ENCODE measurements around the gene C6. TPM values are rescaled to one million over a fixed set of nuclear protein-coding genes. Genes with fewer than 3 reads are reported as not detected.
"Not testable (repeated sequence)": the region's sequence is repeated elsewhere in the genome, so short reads cannot be mapped to it uniquely, and the experiment has no call there.

C6 gene
- total RNA-seq, 3 donors from 2014 or later = 1.2 to 113 (median 8.5) TPM

DNA sequence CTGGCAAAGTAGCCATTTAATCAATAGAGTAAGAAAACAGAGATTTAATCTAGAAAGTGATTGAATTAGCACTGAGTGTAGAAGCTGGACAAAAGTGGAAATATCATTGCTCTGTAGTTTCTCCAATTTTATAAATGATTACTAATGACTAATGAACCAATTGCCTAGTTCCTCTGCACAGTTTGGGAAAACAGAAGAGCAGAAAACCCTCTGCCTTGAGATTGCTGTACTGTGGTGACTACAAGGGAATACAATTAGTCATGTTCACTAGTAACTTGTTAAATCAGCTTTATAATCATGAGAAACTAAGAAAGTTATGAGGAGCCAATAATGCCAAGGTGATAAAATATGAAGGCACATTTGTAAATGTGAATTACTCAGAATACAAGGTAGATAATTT lies 21.1 kb upstream of the C6 start:
- no peak for DNase-seq (ENCODE audit: low spot score in 2 of 2)
- intact Hi-C loops (cut with DNase I; ENCODE audit: low total_unique reads) = no loop called here
- H3K36me3 ChIP-seq = no peaks in the 10 kb centered on the region

DNA sequence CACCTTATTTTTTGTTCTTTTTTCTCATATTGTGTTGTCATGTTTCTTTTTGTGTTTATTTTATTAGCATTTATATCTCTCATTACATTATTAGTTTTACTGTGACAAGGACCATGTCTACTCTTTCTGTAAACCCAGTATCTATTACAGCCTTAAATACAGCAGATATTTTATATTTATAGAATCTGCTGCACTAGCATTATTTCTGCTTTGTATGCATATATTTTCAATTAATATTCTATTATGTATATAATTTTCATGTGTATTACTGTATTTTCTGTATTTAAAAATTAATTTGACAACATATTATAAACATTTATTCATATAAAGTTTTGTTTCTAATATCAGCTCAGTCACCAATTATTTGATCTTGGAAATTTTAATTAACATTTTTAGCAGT lies 19.5 kb upstream of the C6 start:
- Histone ChIP-seq H3K36me3 (no peaks in the 10 kb centered on the region), H3K27ac (no peak overlapping the region), H3K4me1 (no peaks in the 10 kb centered on the region)

More for the DNA sequence above, 21.1 kb upstream of the C6 start:
- TF ChIP-seq POLR2AphosphoS5 (IDR thresholded peaks at IDR 0.05) (no peak), POLR2A (IDR thresholded peaks at IDR 0.05) (no peak)
- TF ChIP-seq, protein P1, sequence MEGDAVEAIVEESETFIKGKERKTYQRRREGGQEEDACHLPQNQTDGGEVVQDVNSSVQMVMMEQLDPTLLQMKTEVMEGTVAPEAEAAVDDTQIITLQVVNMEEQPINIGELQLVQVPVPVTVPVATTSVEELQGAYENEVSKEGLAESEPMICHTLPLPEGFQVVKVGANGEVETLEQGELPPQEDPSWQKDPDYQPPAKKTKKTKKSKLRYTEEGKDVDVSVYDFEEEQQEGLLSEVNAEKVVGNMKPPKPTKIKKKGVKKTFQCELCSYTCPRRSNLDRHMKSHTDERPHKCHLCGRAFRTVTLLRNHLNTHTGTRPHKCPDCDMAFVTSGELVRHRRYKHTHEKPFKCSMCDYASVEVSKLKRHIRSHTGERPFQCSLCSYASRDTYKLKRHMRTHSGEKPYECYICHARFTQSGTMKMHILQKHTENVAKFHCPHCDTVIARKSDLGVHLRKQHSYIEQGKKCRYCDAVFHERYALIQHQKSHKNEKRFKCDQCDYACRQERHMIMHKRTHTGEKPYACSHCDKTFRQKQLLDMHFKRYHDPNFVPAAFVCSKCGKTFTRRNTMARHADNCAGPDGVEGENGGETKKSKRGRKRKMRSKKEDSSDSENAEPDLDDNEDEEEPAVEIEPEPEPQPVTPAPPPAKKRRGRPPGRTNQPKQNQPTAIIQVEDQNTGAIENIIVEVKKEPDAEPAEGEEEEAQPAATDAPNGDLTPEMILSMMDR (IDR thresholded peaks at IDR 0.05) = no peak
- Histone ChIP-seq H3K27ac (no peak overlapping the region), H3K4me1 (no peaks in the 10 kb centered on the region), H3K4me3 (no peak overlapping the region), H3K27me3 (no peaks in the 10 kb centered on the region), H3K9me3 (peaks cover 7 to 12% of the 10 kb centered on the region in 2 donors)

DNA sequence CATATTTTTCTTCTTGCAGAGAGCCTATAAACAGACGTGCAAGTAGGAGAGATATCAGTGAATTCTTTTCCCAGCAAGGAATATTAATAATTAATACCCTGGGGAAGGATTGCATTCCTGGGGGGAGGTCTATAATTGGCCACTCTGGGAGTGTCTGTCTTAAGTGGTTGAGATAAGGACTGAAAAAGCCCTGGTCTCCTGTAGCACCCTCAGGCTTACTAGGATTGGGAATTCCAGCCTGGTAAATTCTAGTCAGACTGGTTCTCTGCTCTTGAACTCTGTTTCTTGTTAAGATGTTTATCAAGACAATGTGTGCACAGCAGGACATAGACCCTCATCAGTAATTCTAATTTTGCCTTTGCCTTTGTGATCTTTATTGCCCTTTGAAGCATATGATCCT lies 16.9 kb upstream of the C6 start:
- H3K4me1 ChIP-seq; H3K4me3 ChIP-seq; H3K27ac ChIP-seq; H3K27me3 ChIP-seq; H3K36me3 ChIP-seq; DNase-seq (ENCODE audit: low spot score in 2 of 2); intact Hi-C loops (cut with DNase I; ENCODE audit: low total_unique reads): not testable (repeated sequence)
- H3K9me3 ChIP-seq = peaks cover 11 to 12% of the 10 kb centered on the region in 2 donors

More for the DNA sequence above, 19.5 kb upstream of the C6 start:
- intact Hi-C loops (cut with DNase I; ENCODE audit: low total_unique reads) = no loop called here
- H3K27me3 ChIP-seq = no peaks in the 10 kb centered on the region
- H3K4me3 ChIP-seq = no peak overlapping the region
- H3K9me3 ChIP-seq = peaks cover 7 to 12% of the 10 kb centered on the region in 2 donors
- DNase-seq (ENCODE audit: low spot score in 2 of 2) = no peak
- TF ChIP-seq, protein P1 (IDR thresholded peaks at IDR 0.05) = no peak
- TF ChIP-seq POLR2AphosphoS5 (IDR thresholded peaks at IDR 0.05) (no peak), POLR2A (IDR thresholded peaks at IDR 0.05) (no peak)

DNA sequence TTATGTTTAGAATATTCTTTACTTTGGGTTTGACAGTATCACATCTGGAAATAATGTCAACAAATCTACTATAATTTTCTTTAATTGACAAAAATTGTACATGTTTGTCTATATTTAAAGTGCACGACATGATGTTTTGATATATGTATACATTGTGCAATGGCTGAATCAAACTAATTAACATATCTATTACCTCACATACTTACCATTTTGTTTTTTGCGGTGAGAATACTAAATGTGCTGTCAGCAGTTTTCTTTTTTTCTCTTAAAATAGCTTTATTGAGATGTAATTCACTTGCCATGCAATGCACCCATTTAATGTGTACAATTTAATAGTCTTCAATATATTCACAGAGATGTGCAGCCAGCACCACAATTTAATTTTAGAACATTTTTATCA lies 10.6 kb upstream of the C6 start:
- Histone ChIP-seq H3K4me1 (no peaks in the 10 kb centered on the region), H3K4me3 (no peak overlapping the region)
- intact Hi-C loops (cut with DNase I; ENCODE audit: low total_unique reads) = no loop called here

DNA sequence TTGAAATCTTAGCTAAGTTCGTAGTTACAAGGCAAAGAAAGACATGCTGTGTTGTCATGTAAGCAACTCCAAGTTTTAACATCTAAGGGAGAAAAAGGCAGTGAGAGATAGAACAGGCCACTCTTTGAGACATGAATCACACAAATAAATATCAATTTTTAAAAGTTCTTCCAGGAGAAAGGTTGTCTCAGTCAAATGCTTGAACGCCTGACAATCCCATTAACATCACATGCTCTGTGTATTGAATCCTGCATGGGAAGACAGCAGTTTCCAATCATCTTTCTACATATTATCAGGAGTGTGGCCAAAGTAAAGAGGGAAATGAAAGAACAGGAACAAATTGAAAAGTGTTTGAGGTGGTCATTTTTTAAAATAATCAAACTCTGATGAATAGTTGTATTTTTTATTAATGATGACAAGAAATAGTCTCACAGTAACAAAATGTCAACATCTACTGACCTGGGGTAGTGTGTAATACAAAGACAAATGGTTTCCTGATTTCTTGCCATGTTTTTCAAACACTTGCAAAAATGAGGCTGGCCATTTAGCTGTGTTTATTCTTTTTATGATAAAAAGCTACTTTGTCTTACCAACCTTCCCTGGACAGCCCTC lies 6.4 kb upstream of the C6 start:
- H3K9me3 ChIP-seq = no peaks in the 10 kb centered on the region
- no peak overlapping the region for H3K4me3 ChIP-seq
- H3K4me1 ChIP-seq = no peaks in the 10 kb centered on the region
- intact Hi-C loops (cut with DNase I; ENCODE audit: low total_unique reads) = no loop called here
- H3K27ac ChIP-seq = peak overlapping the region in 1 of 2 donors; percentile 69
- no peak for TF ChIP-seq POLR2A (IDR thresholded peaks at IDR 0.05)
- TF ChIP-seq, protein P1 (IDR thresholded peaks at IDR 0.05) = no peak
- peak in 1 of 3 donors; percentile 72 for TF ChIP-seq POLR2AphosphoS5 (IDR thresholded peaks at IDR 0.05)
- no peaks in the 10 kb centered on the region for H3K36me3 ChIP-seq
- DNase-seq (ENCODE audit: low spot score in 2 of 2) = no peak
- H3K27me3 ChIP-seq = no peaks in the 10 kb centered on the region

More for the DNA sequence above, 10.6 kb upstream of the C6 start:
- no peaks in the 10 kb centered on the region for H3K27me3 ChIP-seq
- H3K27ac ChIP-seq = no peak overlapping the region
- DNase-seq (ENCODE audit: low spot score in 2 of 2) = no peak
- no peaks in the 10 kb centered on the region for H3K36me3 ChIP-seq
- TF ChIP-seq POLR2A (IDR thresholded peaks at IDR 0.05) (no peak), POLR2AphosphoS5 (IDR thresholded peaks at IDR 0.05) (no peak)
- TF ChIP-seq, protein P1 (IDR thresholded peaks at IDR 0.05) = no peak
- H3K9me3 ChIP-seq = peaks cover 0 to 3% of the 10 kb centered on the region in 2 donors
